ENCODE data around the gene SH3BGR.

DNA sequence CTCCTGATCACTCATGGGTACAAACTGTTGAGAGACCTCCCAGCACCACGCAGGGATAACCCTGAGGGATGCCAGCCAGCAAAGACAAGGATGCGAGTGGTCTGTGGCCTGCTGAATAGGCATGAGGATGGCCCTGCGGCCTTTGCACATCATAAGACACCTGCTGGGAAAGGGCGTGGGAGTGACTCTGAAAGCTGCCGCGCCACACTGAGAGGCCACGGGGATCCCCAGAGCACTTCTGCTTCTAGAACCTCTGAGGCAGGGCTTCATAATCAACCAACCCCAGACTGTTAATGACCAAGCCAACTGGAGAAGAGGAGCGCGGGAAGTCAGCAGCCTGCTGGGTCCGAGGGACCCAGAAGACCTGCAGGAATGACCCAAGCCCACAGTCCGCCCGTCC, 73.8 kb downstream of the SH3BGR start:
- no peak for TF ChIP-seq POLR2A (IDR thresholded peaks at IDR 0.05; ENCODE audit: low read depth, low read length)
- TF ChIP-seq TAF1 (IDR thresholded peaks at IDR 0.05; ENCODE audit: low read depth, low read length), result no peak
- TF ChIP-seq POLR2AphosphoS5 (IDR thresholded peaks at IDR 0.05; ENCODE audit: low read depth, low read length), result no peak
